ENCODE measurements around the gene SLC43A2. TPM values are rescaled to one million over a fixed set of nuclear protein-coding genes. Genes with fewer than 3 reads are reported as not detected.

The SLC43A2 gene
- total RNA-seq, 4 donors from 2014 or later, result 4.8 to 11.8 (median 10.6) TPM

- no peak for DNase-seq (ENCODE audit: low spot score in 2 of 2)
- no peaks in the 10 kb centered on the region for H3K36me3 ChIP-seq
- H3K9me3 ChIP-seq, result no peaks in the 10 kb centered on the region
- no peak for TF ChIP-seq POLR2A (IDR thresholded peaks at IDR 0.05)
- TF ChIP-seq POLR2AphosphoS5 (IDR thresholded peaks at IDR 0.05), result no peak
- no peak for TF ChIP-seq EP300 (IDR thresholded peaks at IDR 0.05)
- no peak for TF ChIP-seq CTCF (IDR thresholded peaks at IDR 0.05)
- H3K27ac ChIP-seq, result no peak overlapping the region
- peaks cover 20% of the 10 kb centered on the region for H3K4me1 ChIP-seq
- no peaks in the 10 kb centered on the region for H3K27me3 ChIP-seq
- WGBS, result 62% methylated on average over 12 of the region's 12 CpGs
- H3K4me3 ChIP-seq, result no peak overlapping the region
These were observed 12.4 kb upstream of the SLC43A2 start for GRCh38 chr17:1641065-1641403.

DNA sequence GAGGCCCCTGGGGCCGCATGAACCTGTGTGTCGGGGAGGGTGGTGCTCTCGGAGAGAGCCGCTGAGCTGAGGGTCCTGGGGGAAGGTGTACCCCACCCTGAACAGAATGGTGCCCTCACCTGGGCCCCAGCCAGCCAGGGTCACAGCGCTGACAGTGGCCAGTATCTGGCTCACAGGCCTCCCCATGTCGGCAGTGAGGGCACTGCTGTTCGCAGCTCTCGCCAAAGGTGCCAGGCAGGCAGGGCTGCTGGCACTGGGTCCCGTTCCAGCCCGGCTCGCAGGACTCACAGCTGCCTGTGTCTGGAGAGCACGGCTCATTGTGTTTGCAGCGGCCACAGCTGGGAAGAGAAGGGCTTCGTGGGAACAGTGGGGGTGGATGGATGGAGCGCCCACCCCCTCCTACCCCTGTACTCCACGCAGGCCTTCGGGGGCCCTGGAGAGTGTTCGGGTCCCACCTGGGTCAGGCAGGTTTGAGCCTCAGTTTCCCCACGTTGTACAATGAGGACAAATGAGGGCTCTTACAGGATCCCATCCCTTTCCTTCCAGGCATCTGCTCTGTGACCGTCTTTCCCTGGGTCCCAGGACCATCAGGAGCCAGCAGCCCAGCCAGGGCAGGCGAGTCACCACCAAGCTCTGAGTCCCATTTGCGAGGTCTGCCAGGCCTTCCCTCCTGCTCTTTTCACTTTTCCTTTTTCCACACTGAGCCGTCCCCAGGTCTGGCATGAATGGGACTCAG lies 11.9 kb upstream of the SLC43A2 start:
- Histone ChIP-seq H3K36me3 (peaks cover under 1% of the 10 kb centered on the region), H3K4me3 (no peak overlapping the region), H3K27me3 (no peaks in the 10 kb centered on the region), H3K4me1 (peaks cover 17% of the 10 kb centered on the region), H3K9me3 (no peaks in the 10 kb centered on the region), H3K27ac (no peak overlapping the region)
- WGBS, result 68% methylated on average over 15 of the region's 23 CpGs
- TF ChIP-seq POLR2A (IDR thresholded peaks at IDR 0.05) (no peak), EP300 (IDR thresholded peaks at IDR 0.05) (no peak), POLR2AphosphoS5 (IDR thresholded peaks at IDR 0.05) (no peak), CTCF (IDR thresholded peaks at IDR 0.05) (no peak)
- no peak for DNase-seq (ENCODE audit: low spot score in 2 of 2)

DNA sequence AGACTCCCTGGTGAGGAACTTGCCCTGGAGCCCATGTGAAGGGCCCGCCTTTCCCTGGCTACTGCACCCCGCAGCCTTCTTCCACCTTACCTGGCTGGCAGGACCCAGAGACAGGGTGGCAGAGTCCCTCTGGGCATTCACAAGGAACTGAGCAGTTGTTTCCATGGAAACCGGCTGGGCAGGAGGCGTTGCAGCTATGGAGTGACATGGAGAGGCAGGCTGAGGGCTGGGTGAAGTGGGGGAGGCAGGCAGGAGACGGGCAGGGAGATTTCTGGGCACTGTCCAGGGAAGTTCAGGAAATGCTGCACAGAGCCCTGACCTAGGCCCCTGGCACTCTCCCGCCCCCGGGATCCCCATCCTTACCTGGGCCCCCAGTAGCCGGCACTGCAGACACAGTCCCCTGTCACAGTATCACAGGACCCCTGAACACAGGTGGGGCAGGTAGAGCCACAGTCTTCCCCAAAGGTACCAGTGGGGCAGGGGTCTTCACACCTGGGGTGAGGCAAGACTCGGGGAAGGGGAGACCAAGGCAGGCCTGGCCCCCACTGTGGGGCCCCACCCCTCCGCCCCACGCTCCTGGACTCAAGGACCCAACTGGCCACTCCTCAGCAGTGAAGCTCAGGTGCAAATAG lies 11.0 kb upstream of the SLC43A2 start:
- Histone ChIP-seq H3K36me3 (peaks cover 6% of the 10 kb centered on the region), H3K4me1 (peaks cover 14% of the 10 kb centered on the region), H3K27me3 (no peaks in the 10 kb centered on the region), H3K27ac (no peak overlapping the region), H3K4me3 (no peak overlapping the region), H3K9me3 (no peaks in the 10 kb centered on the region)
- no peak for DNase-seq (ENCODE audit: low spot score in 2 of 2)
- TF ChIP-seq EP300 (IDR thresholded peaks at IDR 0.05), result no peak
- TF ChIP-seq CTCF (IDR thresholded peaks at IDR 0.05), result no peak
- no peak for TF ChIP-seq POLR2A (IDR thresholded peaks at IDR 0.05)
- no peak for TF ChIP-seq POLR2AphosphoS5 (IDR thresholded peaks at IDR 0.05)
- 53% methylated on average over 5 of the region's 11 CpGs for WGBS

GRCh38 chr17:1638624-1639300 lies 10.1 kb upstream of the SLC43A2 start:
- 75% methylated on average over 8 of the region's 19 CpGs for WGBS
- no peaks in the 10 kb centered on the region for H3K9me3 ChIP-seq
- no peaks in the 10 kb centered on the region for H3K27me3 ChIP-seq
- H3K36me3 ChIP-seq, result peaks cover 6% of the 10 kb centered on the region
- H3K27ac ChIP-seq, result no peak overlapping the region
- H3K4me3 ChIP-seq, result no peak overlapping the region
- peaks cover 5% of the 10 kb centered on the region for H3K4me1 ChIP-seq
- no peak for TF ChIP-seq EP300 (IDR thresholded peaks at IDR 0.05)
- no peak for TF ChIP-seq POLR2AphosphoS5 (IDR thresholded peaks at IDR 0.05)
- TF ChIP-seq POLR2A (IDR thresholded peaks at IDR 0.05), result no peak
- TF ChIP-seq CTCF (IDR thresholded peaks at IDR 0.05), result no peak
- DNase-seq (ENCODE audit: low spot score in 2 of 2), result no peak

GRCh38 chr17:1638171-1638590 lies 9.5 kb upstream of the SLC43A2 start:
- no peaks in the 10 kb centered on the region for H3K9me3 ChIP-seq
- WGBS, result 80% methylated on average over 17 of the region's 17 CpGs
- peaks cover 6% of the 10 kb centered on the region for H3K36me3 ChIP-seq
- H3K27me3 ChIP-seq, result no peaks in the 10 kb centered on the region
- DNase-seq (ENCODE audit: low spot score in 2 of 2), result no peak
- no peak for TF ChIP-seq POLR2AphosphoS5 (IDR thresholded peaks at IDR 0.05)
- TF ChIP-seq EP300 (IDR thresholded peaks at IDR 0.05), result no peak
- TF ChIP-seq POLR2A (IDR thresholded peaks at IDR 0.05), result no peak
- TF ChIP-seq CTCF (IDR thresholded peaks at IDR 0.05), result no peak
- H3K4me3 ChIP-seq, result no peak overlapping the region
- no peaks in the 10 kb centered on the region for H3K4me1 ChIP-seq
- H3K27ac ChIP-seq, result no peak overlapping the region

All from suprapubic skin (tissue), 4 donors.